Measurements from ENCODE around the gene GADL1.

- TF ChIP-seq POLR2A (IDR thresholded peaks at IDR 0.05; ENCODE audit: low read depth, low read length) (no peak), POLR2AphosphoS5 (IDR thresholded peaks at IDR 0.05; ENCODE audit: low read depth, low read length) (no peak), PAX5 (IDR thresholded peaks at IDR 0.05; ENCODE audit: insufficient read depth, low read length, severe bottlenecking) (no peak), TAF1 (IDR thresholded peaks at IDR 0.05; ENCODE audit: low read depth, low read length) (no peak)
These were observed 25.1 kb upstream of the GADL1 start for GRCh38 chr3:30919564-30919963.

Measured in GM12891 (cell line).